H1 (cell line): ENCODE data around the gene ERMN. TPM values are rescaled to one million over a fixed set of nuclear protein-coding genes. Genes with fewer than 3 reads are reported as not detected.

Source experiments
- CTCF ChIA-PET: fragments of 300-600 bp; sonication (Branson Sonifier 250); formaldehyde crosslinking; loops from one replicate; lab custom pipeline; 2021; ENCODE audit not compliant: partially characterized antibody; lab: Charles Lee
- POLR2A ChIA-PET: fragments of 300-600 bp; sonication (Branson Sonifier 250); formaldehyde crosslinking; loops from one replicate; lab custom pipeline; 2021; ENCODE audit warnings: inconsistent platforms; ENCODE audit not compliant: partially characterized antibody; lab: Charles Lee
- DNase-seq, 2 experiments: peaks; one replicate each; pipeline versions ENCODE4 v3.0.0 to v3.0.0-alpha.2; 2010 to 2022; ENCODE audit warnings: low spot score in 2 of 2, low read depth in 1 of 2, mixed read lengths in 1 of 2
- FAIRE-seq: peaks from 2 replicates; lab custom pipeline; 2011; peaks lifted over from hg19 to GRCh38; lab: Jason Lieb, UNC
- H2AFZ ChIP-seq: 2 replicates; pipeline ENCODE4 v1.8.1; 2012; ENCODE audit warnings: low read length, inconsistent platforms
- H2AK5ac ChIP-seq: 2 replicates; pipeline ENCODE4 v1.6.1; 2013; ENCODE audit warnings: low read depth, low read length
- H2BK120ac ChIP-seq: replicated peaks from 2 replicates; pipeline ENCODE3; 2013; ENCODE audit warnings: low read depth, low read length, inconsistent platforms
- H2BK12ac ChIP-seq: 2 replicates; pipeline ENCODE4 v1.6.1; 2013; ENCODE audit warnings: low read depth, low read length
- H2BK15ac ChIP-seq: 2 replicates; pipeline ENCODE4 v1.6.1; 2013; ENCODE audit warnings: low read length
- H2BK20ac ChIP-seq: 2 replicates; pipeline ENCODE4 v1.6.1; 2013; ENCODE audit warnings: low read length
- H2BK5ac ChIP-seq: 2 replicates; pipeline ENCODE4 v1.6.1; 2013; ENCODE audit warnings: low read depth, low read length
- H3K14ac ChIP-seq: 2 replicates; pipeline ENCODE4 v1.6.1; 2013; ENCODE audit warnings: inconsistent platforms; ENCODE audit not compliant: insufficient read length
- H3K18ac ChIP-seq: 2 replicates; pipeline ENCODE4 v1.6.1; 2013; ENCODE audit warnings: low read length; ENCODE audit errors: extremely low read depth
- H3K23ac ChIP-seq: 2 replicates; pipeline ENCODE4 v1.6.1; 2013; ENCODE audit warnings: inconsistent platforms; ENCODE audit not compliant: insufficient read length
- H3K23me2 ChIP-seq: 2 replicates; pipeline ENCODE4 v1.6.1; 2013; ENCODE audit warnings: low read depth, low read length
- H3K27ac ChIP-seq: 2 replicates; pipeline ENCODE4 v1.6.1; 2011; ENCODE audit warnings: low read depth, low read length, inconsistent platforms
- H3K27me3 ChIP-seq, 4 experiments: replicated peaks in 1 of 4; 1 replicate in 1 of 4; 2 replicates in 3 of 4; pipeline versions ENCODE4 v1.6.1 to v1.8.1; 2011 to 2013; ENCODE audit warnings: low read length in 3 of 4, mild to moderate bottlenecking in 3 of 4, inconsistent platforms in 2 of 4, mixed read lengths in 2 of 4, moderate library complexity in 1 of 4; ENCODE audit not compliant: control insufficient read depth in 3 of 4, insufficient read depth in 3 of 4; ENCODE audit errors: extremely low read depth in 1 of 4
- H3K36me3 ChIP-seq, 4 experiments: 2 replicates each; pipeline versions ENCODE4 v1.6.1 to v1.8.1; 2011 to 2013; ENCODE audit warnings: mild to moderate bottlenecking in 4 of 4, low read length in 3 of 4, moderate library complexity in 2 of 4, control low read depth in 1 of 4, inconsistent platforms in 1 of 4; ENCODE audit not compliant: insufficient read depth in 4 of 4, control insufficient read depth in 2 of 4
- H3K4ac ChIP-seq: replicated peaks from 2 replicates; pipeline ENCODE3; 2013; ENCODE audit warnings: low read length, low read depth, mixed read lengths, inconsistent platforms; ENCODE audit not compliant: insufficient read length
- H3K4me1 ChIP-seq, 4 experiments: replicated peaks in 1 of 4; 1 replicate in 1 of 4; 2 replicates in 3 of 4; pipeline versions ENCODE4 v1.6.1 to v1.8.1; 2011 to 2013; ENCODE audit warnings: low read length in 3 of 4, inconsistent platforms in 2 of 4, mixed read lengths in 1 of 4; ENCODE audit not compliant: insufficient read depth in 4 of 4, control insufficient read depth in 3 of 4
- H3K4me2 ChIP-seq, 2 experiments: 2 replicates each; pipeline versions ENCODE4 v1.6.1 to v1.8.1; 2011 to 2013; ENCODE audit warnings: low read depth in 2 of 2, low read length in 2 of 2, control low read depth in 1 of 2, inconsistent platforms in 1 of 2, mild to moderate bottlenecking in 1 of 2; ENCODE audit not compliant: insufficient read depth in 1 of 2
- H3K4me3 ChIP-seq, 4 experiments: fragments of 200-600, 300-600 bp in 1 of 4; sonication (generic), shearing (Covaris generic), sonication (Bioruptor Twin) in 1 of 4; 2 replicates each; pipeline versions ENCODE4 v1.5.1 to v1.8.1; 2011 to 2016; ENCODE audit warnings: low read length in 4 of 4, low read depth in 3 of 4, control low read depth in 2 of 4, inconsistent platforms in 2 of 4, mild to moderate bottlenecking in 2 of 4, mixed read lengths in 1 of 4, moderate library complexity in 1 of 4; ENCODE audit not compliant: insufficient read depth in 2 of 4; ENCODE audit errors: extremely low read depth in 1 of 4
- H3K56ac ChIP-seq: replicated peaks from 2 replicates; pipeline ENCODE3; 2013; ENCODE audit warnings: low read depth, mild to moderate bottlenecking, mixed read lengths, low read length, inconsistent platforms; ENCODE audit not compliant: insufficient read length
- H3K79me1 ChIP-seq: 2 replicates; pipeline ENCODE4 v1.6.1; 2013; ENCODE audit warnings: low read depth, low read length, control low read depth
- H3K79me2 ChIP-seq, 2 experiments: 2 replicates each; pipeline versions ENCODE4 v1.6.1 to v1.8.1; 2012 to 2013; ENCODE audit warnings: low read length in 2 of 2, mild to moderate bottlenecking in 2 of 2, inconsistent platforms in 1 of 2; ENCODE audit not compliant: insufficient read depth in 2 of 2, control insufficient read depth in 1 of 2
- H3K9ac ChIP-seq, 4 experiments: replicated peaks in 1 of 4; 1 replicate in 1 of 4; 2 replicates in 3 of 4; pipeline versions ENCODE4 v1.6.1 to v1.8.1; 2011 to 2013; ENCODE audit warnings: low read depth in 3 of 4, low read length in 3 of 4, control low read depth in 2 of 4, mild to moderate bottlenecking in 2 of 4, moderate library complexity in 2 of 4, inconsistent platforms in 1 of 4; ENCODE audit errors: extremely low read depth in 1 of 4
- H3K9me3 ChIP-seq, 2 experiments: 2 replicates each; pipeline versions ENCODE4 v1.6.1 to v1.8.1; 2012 to 2013; ENCODE audit warnings: mild to moderate bottlenecking in 2 of 2, moderate library complexity in 2 of 2, control low read depth in 1 of 2, inconsistent platforms in 1 of 2, low read depth in 1 of 2, low read length in 1 of 2, mixed read lengths in 1 of 2; ENCODE audit not compliant: insufficient read depth in 2 of 2
- H4K20me1 ChIP-seq, 2 experiments: replicated peaks in 1 of 2; 2 replicates each; pipeline versions ENCODE3 to v1.8.1; 2011 to 2013; ENCODE audit warnings: inconsistent platforms in 2 of 2, low read length in 2 of 2, mild to moderate bottlenecking in 1 of 2; ENCODE audit not compliant: insufficient read depth in 2 of 2, control insufficient read depth in 1 of 2
- H4K5ac ChIP-seq: 2 replicates; pipeline ENCODE4 v1.6.1; 2013; ENCODE audit warnings: low read length, low read depth, mixed read lengths, inconsistent platforms; ENCODE audit not compliant: insufficient read length
- H4K8ac ChIP-seq: 2 replicates; pipeline ENCODE4 v1.8.0; 2013; ENCODE audit warnings: mild to moderate bottlenecking, moderate library complexity, low read length, inconsistent platforms; ENCODE audit not compliant: insufficient read depth; ENCODE audit errors: extremely low read depth
- H4K91ac ChIP-seq: replicated peaks from 2 replicates; pipeline ENCODE3; 2013; ENCODE audit warnings: low read length, mixed read lengths, inconsistent platforms; ENCODE audit not compliant: insufficient read length
- BCL11A ChIP-seq, 2 experiments: IDR thresholded peaks; one replicate each; pipeline ENCODE4 v1.6.1; 2011; ENCODE audit warnings: low read depth in 2 of 2, low read length in 2 of 2, mild to moderate bottlenecking in 2 of 2
- CEBPB ChIP-seq: IDR thresholded peaks from 2 replicates; pipeline ENCODE4 v1.6.1; 2012; ENCODE audit warnings: low read depth, low read length
- CTBP2 ChIP-seq: IDR thresholded peaks from 2 replicates; pipeline ENCODE4 v1.7.0; 2011; ENCODE audit warnings: borderline replicate concordance, mild to moderate bottlenecking, moderate library complexity, mixed read lengths, low read length; ENCODE audit not compliant: insufficient read depth, insufficient read length
- MAFK ChIP-seq: IDR thresholded peaks from 2 replicates; pipeline ENCODE4 v1.6.1; 2012; ENCODE audit warnings: low read depth, mild to moderate bottlenecking, improper control_type of control experiment, low read length
- TAF1 ChIP-seq: IDR thresholded peaks from 2 replicates; pipeline ENCODE4 v1.6.1; 2011; ENCODE audit warnings: mild to moderate bottlenecking, low read depth, low read length
- WGBS, 2 experiments: shearing (Covaris generic) in 1 of 2; methylation state at CpG; one replicate each; pipeline versions ENCODE4 v1.1.6 to v1.1.7; 2013 to 2015; ENCODE audit warnings: low lambda C conversion rate in 2 of 2, mixed read lengths in 2 of 2, inconsistent platforms in 1 of 2, low coverage in 1 of 2, missing lambda C conversion rate in 1 of 2; ENCODE audit not compliant: insufficient replicate concordance in 2 of 2, insufficient coverage in 1 of 2, insufficient read length in 1 of 2; ENCODE audit errors: extremely low coverage in 1 of 2, missing lambda C conversion rate in 1 of 2; 5-methylcytosine and 5-hydroxymethylcytosine counted together
- polyA plus RNA-seq, 7 experiments: library from polyadenylated mRNA; depleted of rRNA in 3 of 7; stranded (reverse) in 5 of 7; unstranded in 2 of 7; fragments of >200 nt in 5 of 7; fragments of 200-250 nt in 2 of 7; gene quantifications; 1 replicate in 5 of 7; 2 replicates in 1 of 7; 4 replicates in 1 of 7; pipeline versions ENCODE4 v1.2.1 to v1.2.3, GENCODE V29; 2011 to 2013; ENCODE audit warnings: missing spikeins in 2 of 7, mixed read lengths in 2 of 7
- total RNA-seq: library from RNA; stranded (reverse); fragmentation: NEBNext Ultra II Directional; extraction: Animal tissue kit (Norgen Biotek cat#: 25700); gene quantifications from 2 replicates; pipeline ENCODE4 v1.2.1, GENCODE V29; 2021
- TF ChIP-seq, protein P1 (sequence below): IDR thresholded peaks from 2 replicates; pipeline ENCODE4 v1.6.1; 2012; ENCODE audit warnings: low read length, inconsistent platforms

The ERMN gene
- total and polyA plus RNA-seq, 2 of the 8 experiments (the other 6 are each of a cell fraction or from before 2014, with no cell fraction given) = 0.11 TPM; not detected in 1

DNA sequence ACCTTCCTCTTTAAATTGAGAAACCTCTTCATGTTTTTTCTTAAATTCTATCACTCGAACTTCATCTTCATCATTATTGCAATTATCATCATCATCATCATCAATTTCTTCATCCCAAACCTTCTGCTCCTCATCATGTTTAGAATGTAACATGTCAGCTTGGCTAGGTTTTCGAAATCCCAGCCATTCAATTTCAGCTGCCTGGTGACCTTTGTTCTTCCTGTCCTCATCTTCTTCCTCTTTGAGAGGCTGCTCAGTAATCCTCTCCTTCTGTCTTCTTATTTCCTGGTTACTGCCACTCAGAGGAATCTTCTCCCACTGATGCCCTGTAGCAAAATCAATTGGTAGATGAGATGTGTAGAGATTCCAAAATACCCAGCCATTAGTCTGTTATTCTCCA is 4.2 kb downstream of the ERMN start:
- WGBS, 2 experiments = 90 to 100% methylated on average over 1 to 2 of the region's 2 CpGs
- peaks cover 0 to 8% (median 5%) of the 10 kb centered on the region in 4 experiments; a peak in 6 of 7 replicates for H3K4me1 ChIP-seq
- no peak overlapping the region for H3K9ac ChIP-seq
- TF ChIP-seq TAF1 = no peak
- TF ChIP-seq, protein P1, sequence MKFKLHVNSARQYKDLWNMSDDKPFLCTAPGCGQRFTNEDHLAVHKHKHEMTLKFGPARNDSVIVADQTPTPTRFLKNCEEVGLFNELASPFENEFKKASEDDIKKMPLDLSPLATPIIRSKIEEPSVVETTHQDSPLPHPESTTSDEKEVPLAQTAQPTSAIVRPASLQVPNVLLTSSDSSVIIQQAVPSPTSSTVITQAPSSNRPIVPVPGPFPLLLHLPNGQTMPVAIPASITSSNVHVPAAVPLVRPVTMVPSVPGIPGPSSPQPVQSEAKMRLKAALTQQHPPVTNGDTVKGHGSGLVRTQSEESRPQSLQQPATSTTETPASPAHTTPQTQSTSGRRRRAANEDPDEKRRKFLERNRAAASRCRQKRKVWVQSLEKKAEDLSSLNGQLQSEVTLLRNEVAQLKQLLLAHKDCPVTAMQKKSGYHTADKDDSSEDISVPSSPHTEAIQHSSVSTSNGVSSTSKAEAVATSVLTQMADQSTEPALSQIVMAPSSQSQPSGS = no peak
- 0 out of 2 replicates have a peak, but pooled peaks have one; percentile 18 for TF ChIP-seq CEBPB
- TF ChIP-seq MAFK = no peak
- TF ChIP-seq BCL11A (IDR thresholded peaks at IDR 0.05; ENCODE audit: low read depth in 2 of 2, low read length in 2 of 2) = no peak
- TF ChIP-seq CTBP2 = no peak
- H2BK5ac ChIP-seq = no peak overlapping the region
- DNase-seq (no peak), FAIRE-seq (no peak)
- no peak overlapping the region for H3K27ac ChIP-seq
- H2AK5ac ChIP-seq = no peak overlapping the region
- H3K27me3 ChIP-seq = no peaks in the 10 kb centered on the region
- H2AFZ ChIP-seq = no peak overlapping the region
- no peaks in the 10 kb centered on the region for H3K36me3 ChIP-seq
- no peak overlapping the region for H4K91ac ChIP-seq
- H3K4me2 ChIP-seq = no peak overlapping the region
- H3K23ac ChIP-seq = no peak overlapping the region
- no peak overlapping the region for H2BK12ac ChIP-seq
- no peak overlapping the region for H3K4ac ChIP-seq
- H4K8ac ChIP-seq = no peak overlapping the region
- H4K20me1 ChIP-seq = no peaks in the 10 kb centered on the region
- no peaks in the 10 kb centered on the region for H3K79me2 ChIP-seq
- H2BK15ac ChIP-seq = no peak overlapping the region
- H2BK120ac ChIP-seq = no peak overlapping the region
- no peak overlapping the region for H3K56ac ChIP-seq
- no peak overlapping the region for H3K14ac ChIP-seq
- H3K79me1 ChIP-seq = no peaks in the 10 kb centered on the region
- H3K23me2 ChIP-seq = no peaks in the 10 kb centered on the region
- no peak overlapping the region for H4K5ac ChIP-seq
- H3K9me3 ChIP-seq = no peaks in the 10 kb centered on the region
- no peak overlapping the region for H3K18ac ChIP-seq
- POLR2A ChIA-PET = no interaction called here
- CTCF ChIA-PET = interaction anchor here (3.6 to 4.5 kb wide), 2 partner anchors 14 to 15 kb away, joined by 21 to 24 read pairs; no protein-coding TSS in a partner anchor
- H3K4me3 ChIP-seq = no peak overlapping the region
- no peak overlapping the region for H2BK20ac ChIP-seq
